ENCODE measurements around the gene IRF7. TPM values are rescaled to one million over a fixed set of nuclear protein-coding genes. Genes with fewer than 3 reads are reported as not detected.
A peak's percentile ranks its signal among the peaks of the same experiment; 100 is the strongest.

Gene IRF7
- total and polyA plus RNA-seq, 2 of the 4 experiments (the other 2 are of a cell fraction) = 1.6 to 4.5 TPM

GRCh38 chr11:576811-577610 is 38.7 kb downstream of the IRF7 start:
- peak overlapping the region; percentile 95 for H3K4me2 ChIP-seq (ENCODE audit: low read depth, low read length)
- H2AK5ac ChIP-seq (ENCODE audit: low read depth, low read length) = peak overlapping the region; percentile 94
- no peak for DNase-seq
- H2BK5ac ChIP-seq (ENCODE audit: low read depth, low read length, poor library complexity, severe bottlenecking) = peak overlapping the region; percentile 65
- H3K14ac ChIP-seq (replicated peaks; ENCODE audit: low read depth, low read length) = peak overlapping the region; percentile 57
- in situ Hi-C loops (cut with MboI; ENCODE audit: low sequenced_read_pairs) (no loop called here), dilution Hi-C loops (cut with HindIII; ENCODE audit: low sequenced_read_pairs, unreplicated experiment) (no loop called here), intact Hi-C loops (cut with micrococcal nuclease) (no loop called here)
- H3K27me3 ChIP-seq (ENCODE audit: control insufficient read depth, insufficient read depth, low read length) = no peaks in the 10 kb centered on the region; the same call in 1 of the 2 replicates
- H3K18ac ChIP-seq (ENCODE audit: low read depth, low read length) = 0 out of 2 replicates have a peak overlapping the region, but pooled peaks have one; percentile 7
- H3K79me1 ChIP-seq (ENCODE audit: low read depth in 1 of 2, low read length in 2 of 2) = peaks cover 2 to 38% of the 10 kb centered on the region in 2 experiments; a peak in 3 of 4 replicates
- peak overlapping the region; percentile 66 to 77; a peak in 3 of 4 replicates for H4K8ac ChIP-seq (ENCODE audit: low read depth in 2 of 2, low read length in 2 of 2)
- peak overlapping the region; percentile 60 for H3K56ac ChIP-seq (ENCODE audit: extremely low read depth, insufficient read depth, low read length)
- no peak overlapping the region; the same call in 2 of the 3 replicates for H2BK15ac ChIP-seq (ENCODE audit: low read depth, low read length)
- 2% methylated on average over 22 of the region's 48 CpGs; no CpG with 5 or more reads in 1 of the 2 experiments for WGBS, 2 experiments (ENCODE audit: extremely low coverage in 2 of 2, insufficient read length in 1 of 2)
- CTCF ChIA-PET = no interaction called here
- peaks cover 18% of the 10 kb centered on the region for H3K9me1 ChIP-seq (ENCODE audit: insufficient read depth, low read length)
- H4K20me1 ChIP-seq (ENCODE audit: insufficient read depth, low read length) = peaks cover 57% of the 10 kb centered on the region
- TF ChIP-seq USF2 (IDR thresholded peaks at IDR 0.05; ENCODE audit: low read depth, low read length) (no peak), MXI1 (IDR thresholded peaks at IDR 0.05; ENCODE audit: borderline replicate concordance, low read depth, low read length) (0 out of 2 replicates have a peak, but pooled peaks have one; percentile 0)
- H2BK20ac ChIP-seq (ENCODE audit: low read depth, low read length) = no peak overlapping the region
- H2AFZ ChIP-seq (replicated peaks; ENCODE audit: low read length, poor library complexity) = peak overlapping the region; percentile 35
- H2AK9ac ChIP-seq (replicated peaks; ENCODE audit: low read depth, low read length, poor library complexity) = peak overlapping the region; percentile 97
- no peak overlapping the region for H2BK120ac ChIP-seq (ENCODE audit: low read depth, low read length)
- peaks cover 16% of the 10 kb centered on the region for H3K4me1 ChIP-seq (ENCODE audit: control insufficient read depth, insufficient read depth, low read length)
- H3K4me3 ChIP-seq (ENCODE audit: insufficient read depth, low read depth, low read length) = peak overlapping the region; percentile 61
- peak overlapping the region; percentile 97 for H3K9ac ChIP-seq (ENCODE audit: low read depth, low read length)
- no TSS peak for BruUV-seq (replicated peaks)
- H4K5ac ChIP-seq (ENCODE audit: low read depth, low read length) = peak overlapping the region; percentile 15
- H3K27ac ChIP-seq (ENCODE audit: insufficient read depth, low read length) = peak overlapping the region; percentile 87
- no peaks in the 10 kb centered on the region for H3K9me3 ChIP-seq (ENCODE audit: control insufficient read depth, insufficient read depth, low read length)
- ATAC-seq (ENCODE audit: low read depth) = no peak
- POLR2A ChIA-PET (ENCODE audit: unreplicated experiment) = no interaction called here
- H3K36me3 ChIP-seq (ENCODE audit: control insufficient read depth, insufficient read depth, low read length) = peaks cover 7% of the 10 kb centered on the region
- peak overlapping the region; percentile 93 for H3K23ac ChIP-seq (ENCODE audit: low read depth, low read length)
- peak overlapping the region; percentile 83 for H3K4ac ChIP-seq (ENCODE audit: low read depth, low read length)
- peak overlapping the region; percentile 51; the same call in 1 of the 2 replicates for H4K91ac ChIP-seq (ENCODE audit: insufficient read depth, low read depth, low read length)
